ENCODE data around the gene CST2.
"Not testable (repeated sequence)": the region's sequence is repeated elsewhere in the genome, so short reads cannot be mapped to it uniquely, and the experiment has no call there.

The CST2 gene

GRCh38 chr20:23857962-23858595 is 31.6 kb upstream of the CST2 start:
- Histone ChIP-seq H3K27ac (ENCODE audit: insufficient read depth, low read depth, low read length, poor library complexity, severe bottlenecking) (no peak overlapping the region), H3K4me3 (ENCODE audit: insufficient read depth, low read depth, low read length) (no peak overlapping the region), H3K9me3 (ENCODE audit: control insufficient read depth, low read length) (no peaks in the 10 kb centered on the region), H3K4me1 (ENCODE audit: control insufficient read depth, insufficient read depth, low read length) (peaks cover 4% of the 10 kb centered on the region), H3K27me3 (ENCODE audit: control insufficient read depth, insufficient read depth, low read length, poor library complexity, severe bottlenecking) (no peaks in the 10 kb centered on the region), H3K36me3 (ENCODE audit: control insufficient read depth, insufficient read depth, low read length) (no peaks in the 10 kb centered on the region)
- 40 to 47% methylated on average over 8 to 9 of the region's 9 CpGs for WGBS, 2 experiments

GRCh38 chr20:23856736-23857135 is 30.2 kb upstream of the CST2 start:
- no peaks in the 10 kb centered on the region for H3K27me3 ChIP-seq (ENCODE audit: control insufficient read depth, insufficient read depth, low read length, poor library complexity, severe bottlenecking)
- H3K36me3 ChIP-seq (ENCODE audit: control insufficient read depth, insufficient read depth, low read length): no peaks in the 10 kb centered on the region
- peaks cover 4% of the 10 kb centered on the region for H3K4me1 ChIP-seq (ENCODE audit: control insufficient read depth, insufficient read depth, low read length)
- 92 to 93% methylated on average over 5 of the region's 5 CpGs for WGBS, 2 experiments
- H3K9me3 ChIP-seq (ENCODE audit: control insufficient read depth, low read length): no peaks in the 10 kb centered on the region
- H3K4me3 ChIP-seq (ENCODE audit: insufficient read depth, low read depth, low read length): no peak overlapping the region
- no peak overlapping the region for H3K27ac ChIP-seq (ENCODE audit: insufficient read depth, low read depth, low read length, poor library complexity, severe bottlenecking)

- H3K4me1 ChIP-seq (ENCODE audit: control insufficient read depth, insufficient read depth, low read length): peaks cover 4% of the 10 kb centered on the region
- no peak overlapping the region for H3K27ac ChIP-seq (ENCODE audit: insufficient read depth, low read depth, low read length, poor library complexity, severe bottlenecking)
- H3K4me3 ChIP-seq (ENCODE audit: insufficient read depth, low read depth, low read length): no peak overlapping the region
- H3K27me3 ChIP-seq (ENCODE audit: control insufficient read depth, insufficient read depth, low read length, poor library complexity, severe bottlenecking): no peaks in the 10 kb centered on the region
- H3K9me3 ChIP-seq (ENCODE audit: control insufficient read depth, low read length): no peaks in the 10 kb centered on the region
- WGBS, 2 experiments: 94% methylated on average over 5 of the region's 5 CpGs
- no peaks in the 10 kb centered on the region for H3K36me3 ChIP-seq (ENCODE audit: control insufficient read depth, insufficient read depth, low read length)
Measured at GRCh38 chr20:23856226-23856625, 29.7 kb upstream of the CST2 start.

- H3K4me1 ChIP-seq (ENCODE audit: control insufficient read depth, insufficient read depth, low read length): no peaks in the 10 kb centered on the region
- no peaks in the 10 kb centered on the region for H3K27me3 ChIP-seq (ENCODE audit: control insufficient read depth, insufficient read depth, low read length, poor library complexity, severe bottlenecking)
- H3K4me3 ChIP-seq (ENCODE audit: insufficient read depth, low read depth, low read length): no peak overlapping the region
- no peaks in the 10 kb centered on the region for H3K9me3 ChIP-seq (ENCODE audit: control insufficient read depth, low read length)
- no peak overlapping the region for H3K27ac ChIP-seq (ENCODE audit: insufficient read depth, low read depth, low read length, poor library complexity, severe bottlenecking)
- no peaks in the 10 kb centered on the region for H3K36me3 ChIP-seq (ENCODE audit: control insufficient read depth, insufficient read depth, low read length)
- 89 to 92% methylated on average over 2 of the region's 2 CpGs for WGBS, 2 experiments
Measured at GRCh38 chr20:23841693-23842092, 15.2 kb upstream of the CST2 start.

- Histone ChIP-seq H3K27ac (ENCODE audit: insufficient read depth, low read depth, low read length, poor library complexity, severe bottlenecking) (no peak overlapping the region), H3K36me3 (ENCODE audit: control insufficient read depth, insufficient read depth, low read length) (no peaks in the 10 kb centered on the region), H3K4me3 (ENCODE audit: insufficient read depth, low read depth, low read length) (no peak overlapping the region), H3K27me3 (ENCODE audit: control insufficient read depth, insufficient read depth, low read length, poor library complexity, severe bottlenecking) (no peaks in the 10 kb centered on the region), H3K9me3 (ENCODE audit: control insufficient read depth, low read length) (no peaks in the 10 kb centered on the region), H3K4me1 (ENCODE audit: control insufficient read depth, insufficient read depth, low read length) (no peaks in the 10 kb centered on the region)
- whole genome bisulfite sequencing, 2 experiments: 81% methylated on average over 4 of the region's 4 CpGs
Measured at GRCh38 chr20:23835716-23836115, 9.2 kb upstream of the CST2 start.

GRCh38 chr20:23832775-23833513 is 6.4 kb upstream of the CST2 start:
- Histone ChIP-seq H3K4me3 (ENCODE audit: insufficient read depth, low read depth, low read length) (no peak overlapping the region), H3K27ac (ENCODE audit: insufficient read depth, low read depth, low read length, poor library complexity, severe bottlenecking) (no peak overlapping the region), H3K27me3 (ENCODE audit: control insufficient read depth, insufficient read depth, low read length, poor library complexity, severe bottlenecking) (no peaks in the 10 kb centered on the region), H3K4me1 (ENCODE audit: control insufficient read depth, insufficient read depth, low read length) (no peaks in the 10 kb centered on the region), H3K9me3 (ENCODE audit: control insufficient read depth, low read length) (no peaks in the 10 kb centered on the region), H3K36me3 (ENCODE audit: control insufficient read depth, insufficient read depth, low read length) (no peaks in the 10 kb centered on the region)
- WGBS, 2 experiments: 80 to 92% methylated on average over 2 of the region's 3 CpGs

GRCh38 chr20:23831961-23832360 is 5.4 kb upstream of the CST2 start:
- H3K27me3 ChIP-seq (ENCODE audit: control insufficient read depth, insufficient read depth, low read length, poor library complexity, severe bottlenecking); H3K4me1 ChIP-seq (ENCODE audit: control insufficient read depth, insufficient read depth, low read length); H3K9me3 ChIP-seq (ENCODE audit: control insufficient read depth, low read length); H3K27ac ChIP-seq (ENCODE audit: insufficient read depth, low read depth, low read length, poor library complexity, severe bottlenecking); H3K36me3 ChIP-seq (ENCODE audit: control insufficient read depth, insufficient read depth, low read length); H3K4me3 ChIP-seq (ENCODE audit: insufficient read depth, low read depth, low read length): not testable (repeated sequence)
- 64 to 77% methylated on average over 3 of the region's 3 CpGs for WGBS, 2 experiments

GRCh38 chr20:23823621-23824324 is 2.8 kb downstream of the CST2 start:
- no peak overlapping the region for H3K27ac ChIP-seq (ENCODE audit: insufficient read depth, low read depth, low read length, poor library complexity, severe bottlenecking)
- no peak overlapping the region for H3K4me3 ChIP-seq (ENCODE audit: insufficient read depth, low read depth, low read length)
- 77 to 83% methylated on average over 2 of the region's 2 CpGs for WGBS, 2 experiments
- no peaks in the 10 kb centered on the region for H3K9me3 ChIP-seq (ENCODE audit: control insufficient read depth, low read length)
- no peaks in the 10 kb centered on the region for H3K27me3 ChIP-seq (ENCODE audit: control insufficient read depth, insufficient read depth, low read length, poor library complexity, severe bottlenecking)
- peaks cover 18% of the 10 kb centered on the region for H3K4me1 ChIP-seq (ENCODE audit: control insufficient read depth, insufficient read depth, low read length)
- no peaks in the 10 kb centered on the region for H3K36me3 ChIP-seq (ENCODE audit: control insufficient read depth, insufficient read depth, low read length)

- 83 to 88% methylated on average over 5 of the region's 5 CpGs for WGBS, 2 experiments
- Histone ChIP-seq H3K27me3 (ENCODE audit: control insufficient read depth, insufficient read depth, low read length, poor library complexity, severe bottlenecking) (no peaks in the 10 kb centered on the region), H3K4me1 (ENCODE audit: control insufficient read depth, insufficient read depth, low read length) (peaks cover 18% of the 10 kb centered on the region), H3K9me3 (ENCODE audit: control insufficient read depth, low read length) (no peaks in the 10 kb centered on the region), H3K36me3 (ENCODE audit: control insufficient read depth, insufficient read depth, low read length) (no peaks in the 10 kb centered on the region), H3K27ac (ENCODE audit: insufficient read depth, low read depth, low read length, poor library complexity, severe bottlenecking) (no peak overlapping the region), H3K4me3 (ENCODE audit: insufficient read depth, low read depth, low read length) (no peak overlapping the region)
Measured at GRCh38 chr20:23823111-23823510, 3.4 kb downstream of the CST2 start.

- Histone ChIP-seq H3K27me3 (ENCODE audit: control insufficient read depth, insufficient read depth, low read length, poor library complexity, severe bottlenecking) (no peaks in the 10 kb centered on the region), H3K4me1 (ENCODE audit: control insufficient read depth, insufficient read depth, low read length) (peaks cover 10% of the 10 kb centered on the region), H3K4me3 (ENCODE audit: insufficient read depth, low read depth, low read length) (no peak overlapping the region), H3K36me3 (ENCODE audit: control insufficient read depth, insufficient read depth, low read length) (no peaks in the 10 kb centered on the region), H3K9me3 (ENCODE audit: control insufficient read depth, low read length) (no peaks in the 10 kb centered on the region), H3K27ac (ENCODE audit: insufficient read depth, low read depth, low read length, poor library complexity, severe bottlenecking) (no peak overlapping the region)
- WGBS, 2 experiments: 63 to 78% methylated on average over 2 of the region's 2 CpGs
Measured at GRCh38 chr20:23820493-23820892, 6.0 kb downstream of the CST2 start.

Measured in ectodermal cell (in vitro differentiated cells).